Sigmoid colon (tissue), 7 donors: ENCODE data around the gene HAGH. TPM values are rescaled to one million over a fixed set of nuclear protein-coding genes. Genes with fewer than 3 reads are reported as not detected.
"Not testable (repeated sequence)": the region's sequence is repeated elsewhere in the genome, so short reads cannot be mapped to it uniquely, and the experiment has no call there.

Experiments used
- DNase-seq: peaks from one replicate; pipeline ENCODE4 v3.0.0-alpha.2; 2019
- H3K27ac ChIP-seq, 4 donors: fragments of 200-600 bp; sonication (generic); one replicate each; pipeline ENCODE4 v1.5.1; 2016 to 2019; ENCODE audit warnings: mild to moderate bottlenecking in 1 of 4
- H3K27me3 ChIP-seq, 3 donors: fragments of 200-600 bp; sonication (generic); one replicate each; pipeline ENCODE4 v1.5.1; 2019; ENCODE audit warnings: mild to moderate bottlenecking in 1 of 3
- H3K36me3 ChIP-seq, 4 donors: fragments of 200-600 bp; sonication (generic); one replicate each; pipeline ENCODE4 v1.5.1; 2016 to 2019
- H3K4me1 ChIP-seq, 4 donors: fragments of 200-600 bp; sonication (generic); one replicate each; pipeline ENCODE4 v1.5.1; 2017 to 2019
- H3K4me3 ChIP-seq, 4 donors: fragments of 200-600 bp; sonication (generic); one replicate each; pipeline ENCODE4 v1.5.1; 2017 to 2019; ENCODE audit warnings: mild to moderate bottlenecking in 2 of 4, moderate library complexity in 1 of 4
- H3K9me3 ChIP-seq, 4 donors: fragments of 200-600 bp in 3 of 4; sonication (generic) in 3 of 4; one replicate each; pipeline versions ENCODE4 v1.5.1 to v1.6.1; 2013 to 2019
- EP300 ChIP-seq, 4 donors: sonication (generic); formaldehyde crosslinking; IDR thresholded peaks; one replicate each; pipeline ENCODE4 v1.6.1; 2017; ENCODE audit warnings: antibody characterized with exemption in 4 of 4
- POLR2A ChIP-seq, 2 donors: fragments of 450-650 bp; IDR thresholded peaks; one replicate each; pipeline ENCODE4 v1.6.1; 2016; ENCODE audit warnings: antibody characterized with exemption in 2 of 2, mild to moderate bottlenecking in 2 of 2, moderate library complexity in 2 of 2
- POLR2AphosphoS5 ChIP-seq, 4 donors: sonication (generic); formaldehyde crosslinking; IDR thresholded peaks; one replicate each; pipeline ENCODE4 v1.6.1; 2017; ENCODE audit warnings: antibody characterized with exemption in 4 of 4
- WGBS, 2 donors: extraction: QIAGEN DNeasy Blood & Tissue Kit; methylation state at CpG; one replicate each; pipeline ENCODE4 v1.1.7; 2013; 5-methylcytosine and 5-hydroxymethylcytosine counted together
- intact Hi-C: fragments of 100-400 bp; cut with DNase I; formaldehyde crosslinking; loops from one replicate; pipeline ENCODE4 v1.15.1; 2023
- polyA plus RNA-seq, 3 donors: library from polyadenylated mRNA; stranded (reverse); fragments of 200-250 nt; gene quantifications; one replicate each; pipeline ENCODE4 v1.2.3, GENCODE V29; 2013
- total RNA-seq, 4 donors: library from RNA; depleted of rRNA; stranded (reverse); fragments of >200 nt; gene quantifications; one replicate each; pipeline ENCODE4 v1.1.0, GENCODE V29; 2016
- TF ChIP-seq, protein P1 (sequence below), 4 experiments: fragments of 450-650 bp in 3 of 4; fragments of 200-600 bp in 1 of 4; IDR thresholded peaks; one replicate each; pipeline ENCODE4 v1.5.1; 2016 to 2019; ENCODE audit warnings: antibody characterized with exemption in 4 of 4, mild to moderate bottlenecking in 3 of 4, moderate library complexity in 2 of 4
- donor health status: healthy with polysubstance abuse.
- donor health status: Bipolar disorder and iron deficiency.
- donor health status: healthy.

Gene HAGH
- total and polyA plus RNA-seq, 7 donors: 54.1 to 163 (median 86.9) TPM

DNA sequence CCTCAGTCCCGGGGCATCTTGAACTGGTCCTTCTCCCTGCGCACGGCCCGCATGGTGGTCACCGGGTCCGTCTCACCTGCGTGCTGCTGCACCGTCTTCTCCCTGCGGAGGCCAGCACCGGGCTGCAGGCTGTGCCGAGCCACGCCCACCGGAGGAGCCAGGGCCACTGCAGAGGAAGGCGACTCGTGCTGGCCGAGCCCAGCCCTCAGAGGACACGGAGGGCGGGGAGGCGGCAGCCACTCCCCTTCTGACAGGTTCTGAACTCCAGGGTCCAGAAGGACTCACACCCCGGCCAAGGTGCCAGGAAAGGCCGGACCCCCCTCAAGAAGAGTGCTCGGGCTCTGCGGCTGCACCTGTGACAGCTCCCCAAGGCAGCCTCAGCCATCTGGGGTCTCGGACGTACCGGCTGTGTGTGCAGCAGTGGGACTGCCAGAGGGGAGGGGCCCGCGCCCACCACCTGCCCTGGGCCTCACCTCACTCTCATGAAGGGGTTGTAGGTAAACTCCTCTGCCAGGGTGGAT, 17.3 kb downstream of the HAGH start:
- Histone ChIP-seq H3K27ac (no peak overlapping the region), H3K4me1 (peaks cover 0 to 6% (median 0%) of the 10 kb centered on the region in 4 donors), H3K27me3 (no peaks in the 10 kb centered on the region), H3K36me3 (peaks cover 14 to 58% (median 21%) of the 10 kb centered on the region in 4 donors), H3K9me3 (no peaks in the 10 kb centered on the region), H3K4me3 (no peak overlapping the region)
- intact Hi-C loops: no loop called here
- 64 to 75% methylated on average over 28 of the region's 28 CpGs for WGBS, 2 donors
- TF ChIP-seq POLR2AphosphoS5 (IDR thresholded peaks at IDR 0.05): no peak
- TF ChIP-seq, protein P1, sequence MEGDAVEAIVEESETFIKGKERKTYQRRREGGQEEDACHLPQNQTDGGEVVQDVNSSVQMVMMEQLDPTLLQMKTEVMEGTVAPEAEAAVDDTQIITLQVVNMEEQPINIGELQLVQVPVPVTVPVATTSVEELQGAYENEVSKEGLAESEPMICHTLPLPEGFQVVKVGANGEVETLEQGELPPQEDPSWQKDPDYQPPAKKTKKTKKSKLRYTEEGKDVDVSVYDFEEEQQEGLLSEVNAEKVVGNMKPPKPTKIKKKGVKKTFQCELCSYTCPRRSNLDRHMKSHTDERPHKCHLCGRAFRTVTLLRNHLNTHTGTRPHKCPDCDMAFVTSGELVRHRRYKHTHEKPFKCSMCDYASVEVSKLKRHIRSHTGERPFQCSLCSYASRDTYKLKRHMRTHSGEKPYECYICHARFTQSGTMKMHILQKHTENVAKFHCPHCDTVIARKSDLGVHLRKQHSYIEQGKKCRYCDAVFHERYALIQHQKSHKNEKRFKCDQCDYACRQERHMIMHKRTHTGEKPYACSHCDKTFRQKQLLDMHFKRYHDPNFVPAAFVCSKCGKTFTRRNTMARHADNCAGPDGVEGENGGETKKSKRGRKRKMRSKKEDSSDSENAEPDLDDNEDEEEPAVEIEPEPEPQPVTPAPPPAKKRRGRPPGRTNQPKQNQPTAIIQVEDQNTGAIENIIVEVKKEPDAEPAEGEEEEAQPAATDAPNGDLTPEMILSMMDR (IDR thresholded peaks at IDR 0.05): no peak
- TF ChIP-seq POLR2A (IDR thresholded peaks at IDR 0.05): no peak
- no peak for TF ChIP-seq EP300 (IDR thresholded peaks at IDR 0.05)
- no peak for DNase-seq

DNA sequence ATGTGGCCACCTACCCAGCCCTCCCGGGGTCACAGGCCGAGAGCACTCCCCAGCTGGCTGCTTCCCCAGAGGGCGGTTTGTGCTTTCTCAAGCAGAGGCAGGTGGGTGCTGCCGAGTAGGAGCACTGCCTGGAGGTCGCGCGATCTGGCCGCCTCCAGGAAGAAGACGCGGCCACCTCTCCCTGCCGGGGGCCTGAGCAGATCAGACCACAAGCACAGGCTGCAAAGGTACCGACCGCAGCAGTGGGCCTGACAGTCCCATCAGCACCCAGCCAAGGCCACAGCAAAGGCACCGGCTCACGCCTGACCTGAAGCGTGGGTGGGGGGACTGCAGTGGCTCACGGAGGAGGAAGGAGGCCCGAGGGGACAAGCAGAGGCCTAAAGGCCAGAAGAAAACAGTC, 17.9 kb downstream of the HAGH start:
- H3K36me3 ChIP-seq: peaks cover 14 to 53% (median 21%) of the 10 kb centered on the region in 4 donors
- H3K9me3 ChIP-seq: no peaks in the 10 kb centered on the region
- no peak overlapping the region for H3K27ac ChIP-seq
- DNase-seq: no peak
- 81 to 90% methylated on average over 18 of the region's 18 CpGs for WGBS, 2 donors
- no peak overlapping the region for H3K4me3 ChIP-seq
- peaks cover 0 to 6% (median 0%) of the 10 kb centered on the region in 4 donors for H3K4me1 ChIP-seq
- TF ChIP-seq, protein P1 (IDR thresholded peaks at IDR 0.05): no peak
- no peak for TF ChIP-seq POLR2A (IDR thresholded peaks at IDR 0.05)
- no peak for TF ChIP-seq EP300 (IDR thresholded peaks at IDR 0.05)
- no peak for TF ChIP-seq POLR2AphosphoS5 (IDR thresholded peaks at IDR 0.05)
- no peaks in the 10 kb centered on the region for H3K27me3 ChIP-seq
- intact Hi-C loops: no loop called here

DNA sequence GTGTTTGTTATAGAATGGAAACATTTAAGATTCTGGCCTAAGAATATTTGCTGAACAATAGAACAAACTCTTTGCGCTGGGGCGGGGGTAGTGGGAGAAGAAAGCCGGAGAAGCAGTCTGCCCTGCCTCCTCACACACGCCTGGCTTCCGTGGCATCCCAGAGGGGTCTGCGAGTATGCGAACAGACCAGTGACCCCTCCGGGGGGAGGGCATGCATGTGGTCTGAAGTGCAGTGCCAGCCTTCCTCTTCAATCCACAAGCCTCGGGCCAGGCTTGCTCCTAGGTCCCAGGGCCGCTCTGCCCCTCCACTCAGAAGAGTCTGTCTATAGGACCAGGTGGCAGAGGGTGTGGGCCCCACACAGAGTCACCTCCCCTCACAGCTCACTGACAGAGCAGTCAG, 19.0 kb downstream of the HAGH start:
- no peak for DNase-seq
- Histone ChIP-seq H3K9me3 (no peaks in the 10 kb centered on the region), H3K4me1 (peaks cover 0 to 1% (median 0%) of the 10 kb centered on the region in 4 donors), H3K27ac (no peak overlapping the region), H3K4me3 (no peak overlapping the region), H3K27me3 (no peaks in the 10 kb centered on the region), H3K36me3 (peaks cover 14 to 46% (median 21%) of the 10 kb centered on the region in 4 donors)
- 87 to 94% methylated on average over 10 of the region's 10 CpGs for WGBS, 2 donors
- no peak for TF ChIP-seq POLR2A (IDR thresholded peaks at IDR 0.05)
- TF ChIP-seq, protein P1 (IDR thresholded peaks at IDR 0.05): no peak
- no peak for TF ChIP-seq POLR2AphosphoS5 (IDR thresholded peaks at IDR 0.05)
- no peak for TF ChIP-seq EP300 (IDR thresholded peaks at IDR 0.05)
- intact Hi-C loops: no loop called here

DNA sequence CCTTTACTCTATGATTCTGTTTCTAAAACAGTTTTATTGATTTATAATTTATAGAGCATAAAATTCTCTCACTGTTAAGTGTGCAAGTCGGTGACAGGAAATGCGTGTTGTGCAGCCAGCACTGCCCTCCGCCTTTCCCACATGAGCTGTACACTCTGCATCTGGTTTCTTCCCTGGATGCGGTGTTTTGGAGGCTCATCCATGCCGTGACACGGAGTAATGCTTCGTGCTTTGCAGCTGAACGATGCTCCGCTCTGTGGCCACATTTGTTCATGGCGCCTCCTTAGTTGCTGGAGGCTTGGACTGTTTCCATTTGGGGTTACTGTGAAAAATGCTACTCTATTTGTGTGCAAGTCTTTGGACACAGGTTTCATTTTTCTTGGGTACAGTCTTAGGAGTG, 25.9 kb downstream of the HAGH start:
- peak; percentile 44 for DNase-seq
- 79 to 82% methylated on average over 10 of the region's 10 CpGs for WGBS, 2 donors
- TF ChIP-seq POLR2A (IDR thresholded peaks at IDR 0.05) (no peak), EP300 (IDR thresholded peaks at IDR 0.05) (no peak), POLR2AphosphoS5 (IDR thresholded peaks at IDR 0.05) (no peak)
- TF ChIP-seq, protein P1 (IDR thresholded peaks at IDR 0.05): no peak
- Histone ChIP-seq H3K4me3 (no peak overlapping the region), H3K27ac (no peak overlapping the region), H3K36me3 (peaks cover 0 to 4% (median 0%) of the 10 kb centered on the region in 4 donors), H3K27me3 (no peaks in the 10 kb centered on the region), H3K4me1 (no peaks in the 10 kb centered on the region), H3K9me3 (no peaks in the 10 kb centered on the region)
- intact Hi-C loops: no loop called here

DNA sequence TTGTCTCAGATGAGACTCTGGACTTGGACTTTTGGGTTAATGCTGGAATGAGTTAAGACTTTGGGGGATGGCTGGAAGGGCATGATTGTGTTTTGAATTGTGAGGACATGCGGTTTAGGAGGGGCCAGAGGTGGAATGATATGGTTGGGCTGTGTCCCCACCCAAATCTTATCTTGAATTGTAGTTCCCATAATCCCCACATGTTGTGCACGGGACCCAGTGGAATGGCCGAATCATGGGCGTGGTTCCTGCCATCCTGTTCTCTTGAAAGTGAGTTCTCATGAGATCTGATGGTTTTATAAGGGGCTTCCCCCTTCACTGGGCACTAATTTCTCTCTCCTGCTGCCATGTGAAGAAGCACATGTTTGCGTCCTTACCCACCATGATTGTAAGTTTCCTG, 27.4 kb downstream of the HAGH start:
- intact Hi-C loops, DNase-seq, H3K4me3 ChIP-seq, H3K9me3 ChIP-seq, H3K4me1 ChIP-seq, H3K27ac ChIP-seq, H3K27me3 ChIP-seq, H3K36me3 ChIP-seq: not testable (repeated sequence)
- WGBS, 2 donors: 72 to 86% methylated on average over 5 of the region's 5 CpGs
